Esophagus muscularis mucosa (tissue), 4 donors: ENCODE measurements around the gene TTC33. TPM values are rescaled to one million over a fixed set of nuclear protein-coding genes. Genes with fewer than 3 reads are reported as not detected.
A peak's percentile ranks its signal among the peaks of the same experiment; 100 is the strongest.

Experiments used
- DNase-seq: peaks from one replicate; pipeline ENCODE4 v3.0.0-alpha.2; 2017; ENCODE audit errors: extremely low spot score
- H3K27ac ChIP-seq, 4 donors: fragments of 200-600 bp; sonication (generic); replicated peaks in 1 of 4; 1 replicate in 3 of 4; 2 replicates in 1 of 4; pipeline ENCODE4 v1.5.1; 2016 to 2019; ENCODE audit warnings: mild to moderate bottlenecking in 1 of 4
- H3K27me3 ChIP-seq, 4 donors: fragments of 200-600 bp; sonication (generic); one replicate each; pipeline versions ENCODE4 v1.5.1 to v1.6.0; 2016 to 2019
- H3K36me3 ChIP-seq, 4 donors: fragments of 200-600 bp; sonication (generic); one replicate each; pipeline ENCODE4 v1.5.1; 2016 to 2019
- H3K4me1 ChIP-seq, 4 donors: fragments of 200-600 bp; sonication (generic); one replicate each; pipeline ENCODE4 v1.5.1; 2016 to 2019
- H3K4me3 ChIP-seq, 4 donors: fragments of 200-600 bp; sonication (generic); 1 replicate in 2 of 4; 2 replicates in 2 of 4; pipeline ENCODE4 v1.5.1; 2016 to 2019; ENCODE audit warnings: mild to moderate bottlenecking in 4 of 4, moderate library complexity in 1 of 4
- H3K9me3 ChIP-seq, 4 donors: fragments of 200-600 bp; sonication (generic); 1 replicate in 3 of 4; 2 replicates in 1 of 4; pipeline ENCODE4 v1.5.1; 2016 to 2019
- EP300 ChIP-seq: sonication (generic); formaldehyde crosslinking; IDR thresholded peaks from one replicate; pipeline ENCODE4 v1.6.1; 2017; ENCODE audit warnings: antibody characterized with exemption
- POLR2A ChIP-seq: fragments of 450-650 bp; IDR thresholded peaks from one replicate; pipeline ENCODE4 v1.6.1; 2017; ENCODE audit warnings: antibody characterized with exemption, moderate library complexity, mild to moderate bottlenecking, low read depth
- POLR2AphosphoS5 ChIP-seq, 2 donors: sonication (generic); formaldehyde crosslinking; IDR thresholded peaks; one replicate each; pipeline ENCODE4 v1.6.1; 2017; ENCODE audit warnings: antibody characterized with exemption in 2 of 2
- WGBS: methylation state at CpG from one replicate; pipeline ENCODE4 v1.1.5; 2018; 5-methylcytosine and 5-hydroxymethylcytosine counted together
- intact Hi-C: fragments of 100-400 bp; cut with DNase I; formaldehyde crosslinking; loops from one replicate; pipeline ENCODE4 v1.15.1; 2023
- total RNA-seq, 4 donors: library from RNA; depleted of rRNA; stranded (reverse); fragments of >200 nt; gene quantifications; one replicate each; pipeline versions ENCODE4 v1.1.0 to v1.2.1, GENCODE V29; 2016
- TF ChIP-seq, protein P1 (sequence below), 3 experiments: fragments of 200-600 bp in 2 of 3; fragments of 450-650 bp in 1 of 3; sonication (generic) in 2 of 3; IDR thresholded peaks; one replicate each; pipeline ENCODE4 v1.5.1; 2017 to 2019; ENCODE audit warnings: antibody characterized with exemption in 3 of 3, mild to moderate bottlenecking in 2 of 3, moderate library complexity in 1 of 3

Gene TTC33
- total RNA-seq, 4 donors from 2014 or later, result 19.1 to 32.7 (median 24.0) TPM

DNA sequence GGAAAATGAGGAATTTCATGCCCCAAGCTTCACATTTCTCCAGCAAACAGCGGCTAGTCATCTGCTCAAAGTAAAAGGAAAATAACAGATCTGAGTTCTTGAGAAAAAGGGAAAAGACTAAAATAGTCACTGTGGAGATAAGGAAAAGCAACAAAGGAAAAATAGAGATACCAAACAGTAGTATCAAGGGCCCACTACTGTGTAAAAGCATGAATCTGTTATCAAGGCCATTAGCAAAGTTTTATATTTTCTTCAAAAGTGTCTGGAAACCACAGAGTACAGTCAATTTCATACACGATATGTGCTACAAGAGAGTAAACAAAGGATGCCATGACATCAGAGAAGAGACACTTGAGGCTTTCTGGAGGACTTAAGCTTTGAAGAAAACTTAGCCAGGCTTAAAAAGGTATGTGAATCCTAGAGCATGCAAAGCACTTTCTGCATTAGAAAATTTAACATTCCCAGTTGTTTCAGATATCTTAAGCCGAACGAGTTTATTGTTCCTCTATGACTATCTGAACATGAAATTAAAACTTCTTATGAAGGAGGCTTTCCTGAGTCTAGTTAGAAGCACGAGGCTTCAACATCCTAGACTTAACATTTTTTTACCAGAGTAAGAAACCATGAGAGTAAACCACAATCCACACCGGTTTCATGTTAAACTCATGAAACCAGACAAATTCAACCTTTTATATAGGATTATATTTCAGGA lies 1.2 kb downstream of the TTC33 start:
- Histone ChIP-seq H3K27ac (peak overlapping the region; percentile 87 to 92 (median 90)), H3K36me3 (peaks cover 0 to 6% (median 0%) of the 10 kb centered on the region in 4 donors), H3K4me3 (peak overlapping the region; percentile 74 to 93 (median 82)), H3K27me3 (no peaks in the 10 kb centered on the region), H3K4me1 (peaks cover 13 to 25% (median 20%) of the 10 kb centered on the region in 4 donors), H3K9me3 (no peaks in the 10 kb centered on the region)
- TF ChIP-seq EP300, result no peak
- no peak for TF ChIP-seq POLR2A
- TF ChIP-seq, protein P1, sequence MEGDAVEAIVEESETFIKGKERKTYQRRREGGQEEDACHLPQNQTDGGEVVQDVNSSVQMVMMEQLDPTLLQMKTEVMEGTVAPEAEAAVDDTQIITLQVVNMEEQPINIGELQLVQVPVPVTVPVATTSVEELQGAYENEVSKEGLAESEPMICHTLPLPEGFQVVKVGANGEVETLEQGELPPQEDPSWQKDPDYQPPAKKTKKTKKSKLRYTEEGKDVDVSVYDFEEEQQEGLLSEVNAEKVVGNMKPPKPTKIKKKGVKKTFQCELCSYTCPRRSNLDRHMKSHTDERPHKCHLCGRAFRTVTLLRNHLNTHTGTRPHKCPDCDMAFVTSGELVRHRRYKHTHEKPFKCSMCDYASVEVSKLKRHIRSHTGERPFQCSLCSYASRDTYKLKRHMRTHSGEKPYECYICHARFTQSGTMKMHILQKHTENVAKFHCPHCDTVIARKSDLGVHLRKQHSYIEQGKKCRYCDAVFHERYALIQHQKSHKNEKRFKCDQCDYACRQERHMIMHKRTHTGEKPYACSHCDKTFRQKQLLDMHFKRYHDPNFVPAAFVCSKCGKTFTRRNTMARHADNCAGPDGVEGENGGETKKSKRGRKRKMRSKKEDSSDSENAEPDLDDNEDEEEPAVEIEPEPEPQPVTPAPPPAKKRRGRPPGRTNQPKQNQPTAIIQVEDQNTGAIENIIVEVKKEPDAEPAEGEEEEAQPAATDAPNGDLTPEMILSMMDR (IDR thresholded peaks at IDR 0.05), result no peak
- TF ChIP-seq POLR2AphosphoS5 (IDR thresholded peaks at IDR 0.05), result no peak
- intact Hi-C loops, result loop anchor here (2.0 to 5.0 kb wide), 2 partner anchors 78 to 124 kb away; no protein-coding TSS in a partner anchor
- no peak for DNase-seq
- 14% methylated on average over 6 of the region's 6 CpGs for WGBS

DNA sequence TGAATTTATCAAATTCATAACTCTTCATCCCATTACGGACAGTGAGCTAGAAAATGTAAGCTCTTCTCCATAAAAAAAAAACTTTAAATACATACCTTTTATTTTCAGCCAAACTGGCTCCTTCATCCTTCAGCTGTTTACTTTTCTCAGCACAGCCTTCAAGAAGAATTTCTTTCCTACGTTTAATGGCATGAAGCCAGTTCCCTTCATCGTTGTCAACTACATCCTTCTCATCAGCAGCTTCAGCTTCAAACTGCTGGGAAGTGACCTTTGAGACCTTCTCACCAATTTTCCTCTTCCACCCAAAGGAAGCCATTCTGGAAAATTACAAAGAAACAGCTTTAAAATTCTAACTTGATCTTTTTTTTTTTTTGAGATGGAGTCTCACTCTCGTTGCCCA lies 9.1 kb downstream of the TTC33 start:
- H3K36me3 ChIP-seq, result peaks cover 0 to 8% (median 2%) of the 10 kb centered on the region in 4 donors
- H3K27me3 ChIP-seq, result no peaks in the 10 kb centered on the region
- TF ChIP-seq POLR2A, result no peak
- TF ChIP-seq EP300, result no peak
- no peak for TF ChIP-seq POLR2AphosphoS5 (IDR thresholded peaks at IDR 0.05)
- TF ChIP-seq, protein P1 (IDR thresholded peaks at IDR 0.05), result no peak
- WGBS, result 34% methylated on average over 4 of the region's 4 CpGs
- H3K27ac ChIP-seq, result no peak overlapping the region
- intact Hi-C loops, result no loop called here
- no peak overlapping the region for H3K4me3 ChIP-seq
- no peaks in the 10 kb centered on the region for H3K9me3 ChIP-seq
- no peak for DNase-seq
- peaks cover 5 to 16% (median 11%) of the 10 kb centered on the region in 4 donors for H3K4me1 ChIP-seq

DNA sequence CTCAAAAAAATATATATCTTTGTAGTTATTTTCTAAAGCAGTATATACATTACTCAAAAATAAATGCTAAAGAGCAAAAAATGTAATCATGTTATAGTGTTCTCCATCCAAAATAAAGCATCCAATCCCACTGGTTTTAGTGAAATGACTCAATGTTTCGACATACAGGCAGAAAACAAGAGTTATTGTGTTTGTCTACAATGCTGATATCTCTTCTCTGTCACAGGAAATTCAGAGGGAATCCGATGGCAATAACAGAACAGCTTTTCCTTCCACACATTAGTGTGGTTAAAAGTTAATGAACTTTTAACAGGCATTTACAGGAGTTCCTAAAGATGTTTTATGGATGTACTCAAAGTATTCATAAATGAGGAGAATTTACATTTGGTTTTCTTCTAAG lies 12.0 kb downstream of the TTC33 start:
- Histone ChIP-seq H3K4me3 (no peak overlapping the region), H3K9me3 (no peaks in the 10 kb centered on the region), H3K27me3 (no peaks in the 10 kb centered on the region), H3K36me3 (peaks cover 4 to 22% (median 16%) of the 10 kb centered on the region in 4 donors), H3K27ac (no peak overlapping the region), H3K4me1 (peaks cover 5 to 16% (median 11%) of the 10 kb centered on the region in 4 donors)
- no peak for DNase-seq
- TF ChIP-seq POLR2AphosphoS5 (IDR thresholded peaks at IDR 0.05) (no peak), POLR2A (no peak), EP300 (no peak)
- TF ChIP-seq, protein P1 (IDR thresholded peaks at IDR 0.05), result no peak
- 88% methylated on average over 2 of the region's 2 CpGs for WGBS
- intact Hi-C loops, result no loop called here

DNA sequence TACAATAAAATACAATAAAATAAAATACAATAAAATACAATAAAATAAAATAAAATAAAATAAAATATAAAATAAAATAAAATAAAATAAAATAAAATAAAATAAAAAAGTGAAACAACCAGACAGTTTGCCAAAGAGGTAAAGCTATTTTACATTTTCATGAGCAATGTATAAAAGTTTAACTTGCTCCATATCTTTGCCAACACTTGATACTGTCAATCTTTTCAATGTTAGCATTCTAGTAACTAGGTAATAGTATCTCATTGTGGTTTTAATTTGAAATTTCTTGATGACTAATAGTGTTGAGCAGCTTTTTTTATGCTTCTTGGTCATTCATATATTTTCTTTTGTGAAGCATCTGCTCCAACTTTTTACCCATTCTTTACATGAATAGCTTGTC lies 17.3 kb downstream of the TTC33 start:
- H3K4me3 ChIP-seq, result no peak overlapping the region
- H3K36me3 ChIP-seq, result peaks cover 4 to 22% (median 14%) of the 10 kb centered on the region in 4 donors
- no peaks in the 10 kb centered on the region for H3K27me3 ChIP-seq
- peaks cover 23 to 32% (median 28%) of the 10 kb centered on the region in 4 donors for H3K4me1 ChIP-seq
- H3K9me3 ChIP-seq, result no peaks in the 10 kb centered on the region
- H3K27ac ChIP-seq, result no peak overlapping the region
- intact Hi-C loops, result no loop called here
- TF ChIP-seq POLR2AphosphoS5 (IDR thresholded peaks at IDR 0.05) (no peak), POLR2A (no peak), EP300 (no peak)
- TF ChIP-seq, protein P1 (IDR thresholded peaks at IDR 0.05), result no peak
- DNase-seq, result no peak
